Activated T-cell treated with anti-CD3 and anti-CD28 coated beads, Interleukin-2, amount 50 U/mL, for 24 hours (primary cell): Measurements from ENCODE around the gene DNAJC10.

ENCODE experiments used
- DNase-seq: peaks from one replicate; pipeline ENCODE4 v3.0.0-alpha.2; 2020
- H3K27ac Mint-ChIP-seq: 2 replicates; pipeline ENCODE4 v1.8.0; 2020; ENCODE audit warnings: mild to moderate bottlenecking, mixed read lengths
- H3K27me3 Mint-ChIP-seq: 2 replicates; pipeline ENCODE4 v1.8.0; 2020; ENCODE audit warnings: mixed read lengths
- H3K36me3 Mint-ChIP-seq: 2 replicates; pipeline ENCODE4 v1.8.0; 2020; ENCODE audit warnings: low read depth, mixed read lengths
- H3K4me1 Mint-ChIP-seq: 2 replicates; pipeline ENCODE4 v1.8.0; 2020; ENCODE audit warnings: low read depth, mixed read lengths
- H3K4me3 Mint-ChIP-seq: 2 replicates; pipeline ENCODE4 v1.8.0; 2020; ENCODE audit warnings: mild to moderate bottlenecking, moderate library complexity, mixed read lengths
- H3K9me3 Mint-ChIP-seq: 2 replicates; pipeline ENCODE4 v1.8.0; 2020; ENCODE audit warnings: mixed read lengths

DNAJC10 gene

GRCh38 chr2:182784777-182785176 is 68.7 kb downstream of the DNAJC10 start:
- Mint-ChIP-seq H3K9me3 (peaks cover 7% of the 10 kb centered on the region), H3K36me3 (peaks cover 27% of the 10 kb centered on the region), H3K4me3 (no peak overlapping the region), H3K27me3 (no peaks in the 10 kb centered on the region), H3K4me1 (no peaks in the 10 kb centered on the region), H3K27ac (no peak overlapping the region)
- no peak for DNase-seq

GRCh38 chr2:182792441-182792840 is 76.4 kb downstream of the DNAJC10 start:
- H3K4me3 Mint-ChIP-seq = no peak overlapping the region
- no peak for DNase-seq
- peaks cover 12% of the 10 kb centered on the region for H3K27me3 Mint-ChIP-seq
- H3K36me3 Mint-ChIP-seq = no peaks in the 10 kb centered on the region
- H3K27ac Mint-ChIP-seq = no peak overlapping the region
- H3K4me1 Mint-ChIP-seq = no peaks in the 10 kb centered on the region
- H3K9me3 Mint-ChIP-seq = no peaks in the 10 kb centered on the region

DNA sequence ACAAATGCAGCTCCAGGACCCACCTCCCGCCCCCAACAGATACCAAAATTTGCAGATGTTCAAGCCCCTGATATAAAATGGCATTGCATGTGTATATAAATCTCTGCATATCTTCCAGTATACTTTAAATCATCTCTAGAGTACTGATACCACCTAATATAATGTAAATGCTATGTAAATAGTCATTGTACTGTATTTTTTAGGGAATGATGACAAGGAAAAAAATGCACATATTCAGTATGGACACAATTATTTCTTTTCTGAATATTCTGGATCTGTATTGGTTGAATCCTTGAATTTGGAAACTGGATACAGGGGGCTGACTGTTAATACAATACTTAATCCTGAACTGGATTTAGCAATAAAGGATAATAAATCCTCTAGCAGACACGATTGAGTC is 82.7 kb downstream of the DNAJC10 start:
- DNase-seq = no peak
- Mint-ChIP-seq H3K9me3 (no peaks in the 10 kb centered on the region), H3K4me1 (no peaks in the 10 kb centered on the region), H3K27ac (no peak overlapping the region), H3K36me3 (no peaks in the 10 kb centered on the region), H3K4me3 (no peak overlapping the region), H3K27me3 (peaks cover 36% of the 10 kb centered on the region)

DNA sequence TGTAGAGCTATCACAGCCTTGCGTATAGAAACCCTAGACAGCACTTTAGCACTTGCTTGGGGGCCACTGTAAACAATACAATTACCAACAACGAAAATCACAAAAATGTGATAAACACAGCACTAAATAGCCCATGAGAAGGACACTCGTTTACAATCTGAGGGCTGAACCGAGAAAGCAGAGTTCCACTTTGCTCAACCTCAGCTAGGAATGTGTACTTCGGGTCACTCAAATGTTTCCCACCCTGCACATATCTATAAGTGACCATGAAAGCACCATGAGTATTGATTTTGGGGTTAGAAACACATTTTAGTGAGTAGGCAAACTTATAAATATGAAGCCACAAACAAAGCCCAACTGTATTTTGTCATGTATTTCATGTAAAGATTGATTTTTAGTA is 88.1 kb downstream of the DNAJC10 start:
- H3K9me3 Mint-ChIP-seq = no peaks in the 10 kb centered on the region
- no peak overlapping the region for H3K27ac Mint-ChIP-seq
- no peaks in the 10 kb centered on the region for H3K36me3 Mint-ChIP-seq
- H3K4me1 Mint-ChIP-seq = no peaks in the 10 kb centered on the region
- DNase-seq = no peak
- H3K27me3 Mint-ChIP-seq = peaks cover 38% of the 10 kb centered on the region
- H3K4me3 Mint-ChIP-seq = no peak overlapping the region

DNA sequence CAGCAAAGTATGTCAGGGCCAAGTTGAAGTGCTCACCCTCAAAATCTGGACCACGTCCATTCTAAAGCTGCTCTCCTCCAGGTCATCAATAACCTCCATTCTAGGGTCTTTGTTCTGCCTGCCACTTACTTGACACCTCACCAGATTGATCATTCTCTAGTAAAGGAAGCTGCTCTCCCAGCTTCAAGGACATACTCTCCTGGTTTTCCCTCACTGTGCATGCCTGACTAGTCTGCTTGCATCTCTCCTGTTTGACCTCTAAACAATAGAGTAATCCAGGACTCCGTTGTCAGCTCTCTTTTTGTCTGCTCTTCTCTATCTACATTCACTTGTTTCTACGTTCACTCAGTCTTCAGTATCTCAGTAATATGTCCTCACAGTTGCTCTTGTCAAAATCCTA is 91.3 kb downstream of the DNAJC10 start:
- no peaks in the 10 kb centered on the region for H3K4me1 Mint-ChIP-seq
- H3K27ac Mint-ChIP-seq = no peak overlapping the region
- no peak for DNase-seq
- H3K9me3 Mint-ChIP-seq = no peaks in the 10 kb centered on the region
- H3K36me3 Mint-ChIP-seq = no peaks in the 10 kb centered on the region
- H3K27me3 Mint-ChIP-seq = peaks cover 29% of the 10 kb centered on the region
- H3K4me3 Mint-ChIP-seq = no peak overlapping the region

DNA sequence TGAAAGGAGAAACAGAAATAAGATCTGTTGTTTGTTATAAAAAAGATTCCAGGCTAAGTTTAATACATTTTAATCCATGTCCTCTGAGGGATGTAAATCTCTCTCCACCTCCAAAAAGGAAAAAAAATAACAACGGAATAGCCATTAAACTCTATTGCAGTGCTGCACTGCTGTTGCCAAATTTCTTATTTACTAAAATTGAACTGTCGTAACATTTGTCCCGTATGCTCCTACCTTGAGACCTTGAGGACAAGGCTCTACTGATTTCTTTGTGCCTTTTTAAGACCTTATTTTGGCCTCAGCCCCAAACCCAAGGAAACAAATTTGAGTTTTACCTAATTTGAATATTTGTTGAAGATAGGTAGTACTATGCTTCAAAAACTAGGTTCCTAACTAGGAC is 94.0 kb downstream of the DNAJC10 start:
- Mint-ChIP-seq H3K4me3 (no peak overlapping the region), H3K9me3 (no peaks in the 10 kb centered on the region), H3K4me1 (no peaks in the 10 kb centered on the region), H3K27me3 (peaks cover 29% of the 10 kb centered on the region), H3K27ac (no peak overlapping the region), H3K36me3 (no peaks in the 10 kb centered on the region)
- DNase-seq = no peak

GRCh38 chr2:182814380-182814779 is 98.3 kb downstream of the DNAJC10 start:
- H3K4me1 Mint-ChIP-seq = no peaks in the 10 kb centered on the region

DNA sequence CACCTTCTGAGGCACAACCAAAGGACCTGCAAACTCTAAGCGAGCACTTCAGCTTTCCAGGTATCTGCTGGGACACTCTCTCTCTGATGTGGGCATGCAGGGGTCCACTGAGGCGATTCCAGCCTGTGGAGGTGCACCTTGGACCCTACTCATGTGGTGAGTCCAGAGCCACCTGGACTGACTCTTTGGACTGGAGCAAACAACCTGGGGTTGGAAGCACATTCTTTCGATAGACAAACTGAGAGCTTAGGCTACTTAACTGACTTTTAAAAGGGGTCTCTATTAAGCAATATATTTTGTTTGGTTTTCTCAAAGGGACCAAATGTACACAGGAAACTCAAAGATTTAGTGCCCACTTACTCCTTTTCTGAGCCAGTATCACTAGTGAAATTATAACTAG is 98.7 kb downstream of the DNAJC10 start:
- Mint-ChIP-seq H3K4me1 (no peaks in the 10 kb centered on the region), H3K27ac (no peak overlapping the region), H3K4me3 (no peak overlapping the region), H3K9me3 (no peaks in the 10 kb centered on the region), H3K36me3 (no peaks in the 10 kb centered on the region), H3K27me3 (peaks cover 30% of the 10 kb centered on the region)
- DNase-seq = no peak

More at GRCh38 chr2:182814380-182814779, 98.3 kb downstream of the DNAJC10 start:
- no peaks in the 10 kb centered on the region for H3K9me3 Mint-ChIP-seq
- H3K4me3 Mint-ChIP-seq = no peak overlapping the region
- peaks cover 27% of the 10 kb centered on the region for H3K27me3 Mint-ChIP-seq
- no peak for DNase-seq
- no peak overlapping the region for H3K27ac Mint-ChIP-seq
- no peaks in the 10 kb centered on the region for H3K36me3 Mint-ChIP-seq

DNA sequence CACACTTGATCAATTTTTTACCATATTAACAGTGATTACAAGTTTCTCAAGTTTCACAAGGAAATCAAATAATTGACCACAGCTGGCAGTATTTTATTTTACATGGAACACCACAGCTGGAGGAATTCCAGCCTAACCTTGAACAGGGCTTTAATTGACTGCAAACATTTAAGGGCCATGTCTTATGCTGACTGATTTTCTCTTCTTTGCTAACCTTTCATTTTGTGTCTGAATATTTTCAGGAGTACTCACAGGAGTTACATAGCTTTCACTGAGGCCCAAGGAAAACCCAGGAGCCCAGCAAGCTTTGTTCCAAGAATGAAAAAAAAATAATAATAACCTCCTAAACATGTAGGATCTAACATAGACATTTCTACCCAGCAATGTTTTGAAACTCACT is 100.8 kb downstream of the DNAJC10 start:
- DNase-seq = no peak
- Mint-ChIP-seq H3K27me3 (peaks cover 24% of the 10 kb centered on the region), H3K4me1 (no peaks in the 10 kb centered on the region), H3K36me3 (no peaks in the 10 kb centered on the region), H3K27ac (no peak overlapping the region), H3K4me3 (no peak overlapping the region), H3K9me3 (no peaks in the 10 kb centered on the region)

- Mint-ChIP-seq H3K36me3 (no peaks in the 10 kb centered on the region), H3K4me1 (no peaks in the 10 kb centered on the region), H3K9me3 (no peaks in the 10 kb centered on the region), H3K27me3 (peaks cover 20% of the 10 kb centered on the region), H3K27ac (no peak overlapping the region), H3K4me3 (no peak overlapping the region)
- no peak for DNase-seq
Observed at GRCh38 chr2:182817558-182817957, 101.5 kb downstream of the DNAJC10 start.

- no peaks in the 10 kb centered on the region for H3K4me1 Mint-ChIP-seq
- H3K27me3 Mint-ChIP-seq = peaks cover 20% of the 10 kb centered on the region
- H3K4me3 Mint-ChIP-seq = no peak overlapping the region
- DNase-seq = no peak
- no peaks in the 10 kb centered on the region for H3K9me3 Mint-ChIP-seq
- H3K36me3 Mint-ChIP-seq = no peaks in the 10 kb centered on the region
- no peak overlapping the region for H3K27ac Mint-ChIP-seq
Observed at GRCh38 chr2:182818501-182818900, 102.4 kb downstream of the DNAJC10 start.

GRCh38 chr2:182818925-182819324 is 102.9 kb downstream of the DNAJC10 start:
- Mint-ChIP-seq H3K4me1 (no peaks in the 10 kb centered on the region), H3K27ac (no peak overlapping the region), H3K36me3 (no peaks in the 10 kb centered on the region), H3K27me3 (peaks cover 24% of the 10 kb centered on the region), H3K9me3 (no peaks in the 10 kb centered on the region), H3K4me3 (no peak overlapping the region)
- no peak for DNase-seq

DNA sequence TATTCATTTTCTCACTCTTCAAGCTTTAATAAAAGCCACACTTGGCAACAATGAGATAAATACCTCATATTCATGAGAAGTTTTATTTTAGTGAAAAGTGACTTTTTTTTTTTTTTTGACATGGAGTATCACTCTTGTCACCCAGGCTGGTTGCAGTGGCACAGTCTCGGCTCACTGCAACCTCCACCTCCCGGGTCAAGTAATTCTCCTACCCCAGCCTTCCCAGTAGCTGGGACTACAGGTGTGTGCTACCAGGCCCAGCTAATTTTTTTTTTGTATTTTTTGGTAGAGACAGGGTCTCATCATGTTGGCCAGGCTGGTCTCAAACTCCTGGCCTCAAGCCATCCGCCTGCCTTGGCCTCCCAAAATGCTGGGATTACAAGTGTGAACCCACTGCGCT is 103.4 kb downstream of the DNAJC10 start:
- Mint-ChIP-seq H3K27ac (no peak overlapping the region), H3K9me3 (no peaks in the 10 kb centered on the region), H3K4me1 (no peaks in the 10 kb centered on the region), H3K27me3 (peaks cover 20% of the 10 kb centered on the region), H3K36me3 (no peaks in the 10 kb centered on the region), H3K4me3 (no peak overlapping the region)
- no peak for DNase-seq

GRCh38 chr2:182821182-182821581 is 105.1 kb downstream of the DNAJC10 start:
- Mint-ChIP-seq H3K27me3 (peaks cover 13% of the 10 kb centered on the region), H3K9me3 (no peaks in the 10 kb centered on the region), H3K36me3 (no peaks in the 10 kb centered on the region), H3K27ac (no peak overlapping the region), H3K4me1 (no peaks in the 10 kb centered on the region), H3K4me3 (no peak overlapping the region)
- DNase-seq = no peak

DNA sequence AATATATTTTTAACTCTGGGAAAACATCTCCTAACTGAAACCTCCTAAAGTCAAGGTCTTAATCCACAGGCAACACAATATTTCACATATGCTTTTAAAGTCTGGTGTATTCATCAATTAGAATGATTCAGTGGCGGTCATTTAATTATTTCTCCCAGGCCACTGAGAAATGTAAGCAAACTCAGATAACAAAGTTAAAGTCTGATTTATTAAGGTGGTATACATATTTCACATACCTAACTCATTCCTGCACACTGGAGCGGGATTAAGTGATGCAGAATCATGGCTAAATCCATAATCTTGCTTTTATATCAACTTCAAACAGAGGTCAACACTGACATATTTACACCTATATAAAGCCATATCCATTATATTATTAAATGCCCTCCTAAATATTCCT is 106.7 kb downstream of the DNAJC10 start:
- Mint-ChIP-seq H3K4me3 (no peak overlapping the region), H3K27ac (no peak overlapping the region), H3K9me3 (no peaks in the 10 kb centered on the region), H3K4me1 (no peaks in the 10 kb centered on the region), H3K36me3 (no peaks in the 10 kb centered on the region), H3K27me3 (peaks cover 15% of the 10 kb centered on the region)
- DNase-seq = no peak

DNA sequence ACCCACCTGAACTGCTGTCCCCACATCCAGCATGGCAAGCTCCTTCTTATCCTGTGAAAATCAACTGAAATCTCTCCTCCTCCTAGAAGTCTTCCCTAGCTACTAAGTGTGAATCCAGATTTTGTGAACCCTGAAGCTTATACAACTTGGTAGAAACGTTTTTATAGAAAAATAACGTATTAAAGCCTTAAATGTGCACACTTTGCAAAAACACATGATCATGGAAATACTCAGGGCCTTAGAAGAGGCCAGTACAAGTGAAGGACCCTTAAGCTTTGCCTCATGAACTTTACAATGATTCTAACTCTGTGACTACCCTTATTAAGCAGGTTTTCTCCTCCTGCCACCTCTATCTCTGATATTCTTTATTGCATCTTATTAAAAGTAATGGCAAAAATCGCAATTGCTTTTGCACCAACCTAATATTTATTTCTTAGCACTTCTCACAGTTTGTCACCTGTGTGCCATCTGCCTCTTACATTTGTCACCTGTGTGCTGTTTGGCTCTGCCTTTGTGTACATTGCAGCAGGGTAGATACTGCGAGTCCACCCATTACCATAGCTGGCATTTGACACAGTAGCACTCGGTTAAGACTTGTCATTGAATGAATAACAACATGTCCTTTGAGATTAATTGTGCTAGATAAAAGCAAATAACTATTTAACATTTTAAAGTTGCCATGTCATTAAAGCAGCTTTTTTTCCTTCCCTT is 108.2 kb downstream of the DNAJC10 start:
- Mint-ChIP-seq H3K4me3 (no peak overlapping the region), H3K27me3 (peaks cover 15% of the 10 kb centered on the region)

More for the DNA sequence above, 108.2 kb downstream of the DNAJC10 start:
- H3K27ac Mint-ChIP-seq = no peak overlapping the region
- DNase-seq = no peak
- H3K4me1 Mint-ChIP-seq = no peaks in the 10 kb centered on the region
- H3K9me3 Mint-ChIP-seq = no peaks in the 10 kb centered on the region
- no peaks in the 10 kb centered on the region for H3K36me3 Mint-ChIP-seq
